Measurements from ENCODE around the gene ZNF469.

DNA sequence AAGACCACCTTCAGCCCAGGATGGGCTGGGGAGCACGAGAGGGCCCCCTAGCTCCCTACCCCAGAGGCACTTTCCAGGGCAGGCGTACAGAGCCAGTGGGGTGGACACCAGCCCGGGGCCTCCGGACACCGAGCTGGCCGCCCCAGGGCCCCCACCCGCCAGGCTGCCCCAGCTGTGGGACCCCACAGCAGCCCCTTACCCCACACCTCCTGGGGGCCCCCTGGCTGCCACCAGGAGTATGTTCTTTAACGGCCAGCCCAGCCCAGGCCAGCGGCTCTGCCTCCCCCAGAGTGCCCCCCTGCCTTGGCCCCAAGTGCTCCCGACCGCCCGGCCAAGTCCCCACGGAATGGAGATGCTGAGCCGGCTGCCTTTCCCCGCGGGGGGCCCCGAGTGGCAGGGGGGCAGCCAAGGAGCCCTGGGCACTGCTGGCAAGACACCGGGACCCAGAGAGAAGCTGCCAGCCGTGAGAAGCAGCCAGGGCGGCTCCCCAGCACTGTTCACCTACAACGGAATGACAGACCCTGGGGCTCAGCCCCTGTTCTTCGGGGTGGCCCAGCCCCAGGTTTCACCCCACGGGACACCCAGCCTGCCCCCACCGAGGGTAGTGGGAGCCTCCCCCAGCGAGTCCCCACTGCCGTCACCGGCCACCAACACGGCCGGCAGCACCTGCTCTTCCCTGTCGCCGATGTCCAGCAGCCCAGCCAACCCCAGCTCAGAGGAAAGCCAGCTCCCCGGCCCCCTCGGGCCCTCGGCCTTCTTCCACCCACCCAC lies 46.0 kb downstream of the ZNF469 start:
- TF ChIP-seq CTCF (optimal IDR thresholded peaks at IDR 0.05 in 1 of 3, IDR thresholded peaks at IDR 0.05 in 1 of 3, conservative IDR thresholded peaks at IDR 0.05 in 1 of 3; ENCODE audit: extremely low read depth in 1 of 3, insufficient read depth in 2 of 3, low read length in 3 of 3) (peak in 1 of 3 experiments; percentile 1), EZH2 (IDR thresholded peaks at IDR 0.05; ENCODE audit: low read length) (peak; percentile 89)
